Left ventricle myocardium inferior (tissue), 1 donor: ENCODE results near the gene ARHGAP12. TPM values are rescaled to one million over a fixed set of nuclear protein-coding genes. Genes with fewer than 3 reads are reported as not detected.

Experiments used
- DNase-seq: peaks from one replicate; pipeline ENCODE4 v3.0.0-alpha.2; 2020
- H3K27ac ChIP-seq: fragments of 200-600 bp; replicated peaks from 2 replicates; pipeline ENCODE4 v1.8.0; 2021
- H3K27me3 ChIP-seq: fragments of 200-600 bp; 2 replicates; pipeline ENCODE4 v1.8.0; 2021; ENCODE audit warnings: low read depth
- H3K36me3 ChIP-seq: fragments of 200-600 bp; 2 replicates; pipeline ENCODE4 v1.8.0; 2021
- H3K4me1 ChIP-seq: fragments of 200-600 bp; 2 replicates; pipeline ENCODE4 v1.8.0; 2021
- H3K4me3 ChIP-seq: fragments of 200-600 bp; 2 replicates; pipeline ENCODE4 v1.8.0; 2021; ENCODE audit warnings: mild to moderate bottlenecking, moderate library complexity
- H3K9me3 ChIP-seq: fragments of 200-600 bp; replicated peaks from 2 replicates; pipeline ENCODE4 v1.8.0; 2021
- intact Hi-C: fragments of 100-400 bp; cut with micrococcal nuclease; formaldehyde crosslinking; loops from one replicate; pipeline ENCODE4 v1.11.0; 2022
- total RNA-seq: library from RNA; stranded (reverse); fragmentation: NEBNext Ultra II Directional; extraction: Animal tissue kit (Norgen Biotek cat#: 25700); gene quantifications from one replicate; pipeline ENCODE4 v1.2.1, GENCODE V29; 2021
- TF ChIP-seq, protein P1 (sequence below): fragments of 200-600 bp; IDR thresholded peaks from 2 replicates; pipeline ENCODE4 v1.8.0; 2021; ENCODE audit warnings: antibody characterized with exemption, mild to moderate bottlenecking, borderline replicate concordance
- donor health status: DM: no; HTN: yes; CAD: no; lungs with severe emphysema.

The ARHGAP12 gene
- total RNA-seq, 1 donor from 2014 or later, result 22.1 TPM

DNA sequence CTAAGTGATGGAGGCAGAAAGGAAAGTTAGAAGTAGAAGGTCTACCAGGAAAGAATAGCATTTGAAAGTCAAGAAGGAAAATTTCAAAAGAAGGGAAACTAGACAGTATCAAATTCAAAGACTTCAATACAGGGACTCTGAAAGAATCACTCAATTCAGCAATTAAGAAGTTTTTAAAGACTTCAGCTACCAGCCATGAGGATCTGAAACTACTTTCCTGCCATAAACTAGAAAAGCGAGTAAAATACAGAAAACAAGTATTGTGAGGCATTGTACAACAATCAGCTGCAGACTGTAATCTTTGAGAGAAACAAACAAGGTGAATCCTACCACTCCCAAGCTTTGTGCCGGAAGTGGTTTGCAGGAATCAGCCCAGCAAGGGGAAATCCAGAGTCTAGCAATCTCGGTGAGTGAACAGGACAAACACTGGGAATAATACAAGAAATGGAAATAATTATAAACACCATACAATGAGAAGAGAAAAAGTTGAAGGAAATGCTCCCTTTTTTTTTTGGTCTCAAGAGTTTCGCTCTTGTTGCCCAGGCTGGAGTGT is 62.4 kb downstream of the ARHGAP12 start:
- intact Hi-C loops, result loop anchor here (10.0 kb wide), 1 partner anchor 79 kb away; no protein-coding TSS in a partner anchor
- no peaks in the 10 kb centered on the region for H3K9me3 ChIP-seq
- DNase-seq, result no peak

DNA sequence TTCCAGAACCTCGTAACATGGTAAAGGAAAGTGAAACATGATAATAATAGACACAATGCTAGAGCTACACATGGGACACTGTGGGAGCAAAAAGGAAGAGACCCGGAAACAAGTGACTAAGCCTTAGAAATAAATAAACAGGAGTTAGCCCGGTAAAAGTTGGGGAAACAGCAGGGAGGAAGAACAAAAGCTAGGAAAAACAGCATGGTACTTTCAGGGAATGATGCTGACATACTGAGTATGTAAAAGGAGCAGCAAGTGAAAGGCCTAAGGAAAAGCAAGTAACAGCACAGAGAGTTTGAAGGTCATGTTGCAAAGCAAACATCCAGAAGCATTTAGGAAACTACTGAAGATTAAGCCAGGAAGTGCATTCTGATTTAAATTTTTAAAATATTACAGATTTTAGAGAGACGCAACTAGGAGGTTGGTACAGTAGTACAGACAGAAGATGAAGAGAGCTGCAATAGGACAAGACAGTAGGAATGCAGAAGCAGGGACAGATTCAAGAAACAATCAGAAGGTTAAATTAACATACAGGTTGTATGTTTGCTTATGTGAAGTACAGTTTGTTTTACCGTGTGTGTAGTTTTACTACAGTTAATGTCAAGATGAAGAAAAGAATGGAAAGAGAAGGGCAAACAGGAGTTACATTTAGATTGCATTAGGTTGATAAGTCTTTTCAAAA is 63.7 kb downstream of the ARHGAP12 start:
- peak overlapping the region; percentile 39 for H3K4me3 ChIP-seq
- peak overlapping the region; percentile 59 for H3K27ac ChIP-seq
- intact Hi-C loops, result loop anchor here (5.0 to 10.0 kb wide), 2 partner anchors 80 to 142 kb away; no protein-coding TSS in a partner anchor

More for the DNA sequence above, 62.4 kb downstream of the ARHGAP12 start:
- Histone ChIP-seq H3K4me3 (no peak overlapping the region), H3K27ac (peak overlapping the region; percentile 13), H3K36me3 (peaks cover under 1% of the 10 kb centered on the region), H3K4me1 (peaks cover 43% of the 10 kb centered on the region), H3K27me3 (no peaks in the 10 kb centered on the region)
- TF ChIP-seq, protein P1, sequence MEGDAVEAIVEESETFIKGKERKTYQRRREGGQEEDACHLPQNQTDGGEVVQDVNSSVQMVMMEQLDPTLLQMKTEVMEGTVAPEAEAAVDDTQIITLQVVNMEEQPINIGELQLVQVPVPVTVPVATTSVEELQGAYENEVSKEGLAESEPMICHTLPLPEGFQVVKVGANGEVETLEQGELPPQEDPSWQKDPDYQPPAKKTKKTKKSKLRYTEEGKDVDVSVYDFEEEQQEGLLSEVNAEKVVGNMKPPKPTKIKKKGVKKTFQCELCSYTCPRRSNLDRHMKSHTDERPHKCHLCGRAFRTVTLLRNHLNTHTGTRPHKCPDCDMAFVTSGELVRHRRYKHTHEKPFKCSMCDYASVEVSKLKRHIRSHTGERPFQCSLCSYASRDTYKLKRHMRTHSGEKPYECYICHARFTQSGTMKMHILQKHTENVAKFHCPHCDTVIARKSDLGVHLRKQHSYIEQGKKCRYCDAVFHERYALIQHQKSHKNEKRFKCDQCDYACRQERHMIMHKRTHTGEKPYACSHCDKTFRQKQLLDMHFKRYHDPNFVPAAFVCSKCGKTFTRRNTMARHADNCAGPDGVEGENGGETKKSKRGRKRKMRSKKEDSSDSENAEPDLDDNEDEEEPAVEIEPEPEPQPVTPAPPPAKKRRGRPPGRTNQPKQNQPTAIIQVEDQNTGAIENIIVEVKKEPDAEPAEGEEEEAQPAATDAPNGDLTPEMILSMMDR, result no peak

DNA sequence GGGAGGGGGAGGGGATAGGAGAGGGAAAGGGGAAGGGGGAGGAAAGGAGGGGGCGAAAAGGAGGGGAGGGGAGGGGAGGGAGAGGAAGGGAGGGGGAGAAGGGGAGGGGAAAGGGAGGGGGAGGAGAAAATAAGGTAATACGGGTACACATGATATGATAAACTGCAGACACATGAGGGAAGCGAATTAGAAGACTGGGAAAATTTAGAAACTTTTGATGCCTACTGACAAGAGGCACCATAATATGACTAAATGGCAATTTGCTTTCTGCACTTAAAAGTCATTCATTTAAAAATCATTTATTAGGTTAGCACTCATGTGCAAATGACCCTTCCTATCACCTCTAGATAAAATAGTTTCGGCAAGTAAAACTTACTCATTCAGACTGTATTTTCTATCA is 73.6 kb downstream of the ARHGAP12 start:
- DNase-seq, result no peak
- no peaks in the 10 kb centered on the region for H3K27me3 ChIP-seq
- H3K4me1 ChIP-seq, result no peaks in the 10 kb centered on the region
- intact Hi-C loops, result no loop called here
- no peak overlapping the region for H3K4me3 ChIP-seq
- peaks cover 19% of the 10 kb centered on the region for H3K36me3 ChIP-seq
- no peak overlapping the region for H3K27ac ChIP-seq
- no peaks in the 10 kb centered on the region for H3K9me3 ChIP-seq
- TF ChIP-seq, protein P1, result no peak

More for the DNA sequence above, 63.7 kb downstream of the ARHGAP12 start:
- H3K36me3 ChIP-seq, result peaks cover 10% of the 10 kb centered on the region
- peaks cover 36% of the 10 kb centered on the region for H3K4me1 ChIP-seq
- no peaks in the 10 kb centered on the region for H3K9me3 ChIP-seq
- no peak for DNase-seq
- TF ChIP-seq, protein P1, result no peak
- H3K27me3 ChIP-seq, result no peaks in the 10 kb centered on the region

DNA sequence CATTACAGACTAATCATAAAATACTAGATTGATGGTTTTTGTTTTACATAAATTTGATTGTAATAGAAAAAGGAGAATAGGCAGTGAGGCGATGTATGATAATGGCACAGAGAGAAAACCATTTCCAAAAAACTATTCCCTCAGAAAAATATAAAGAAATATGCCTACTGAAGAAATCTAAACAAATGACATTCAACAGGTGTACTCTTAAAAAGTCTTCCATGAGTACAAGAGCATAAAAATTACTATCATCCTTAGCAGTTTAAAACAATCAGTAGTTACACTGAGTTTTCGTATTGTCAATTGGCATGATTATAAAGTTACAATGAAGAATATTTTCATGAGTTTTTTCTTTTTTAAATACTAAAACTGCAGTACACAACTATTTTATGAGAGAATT is 75.0 kb downstream of the ARHGAP12 start:
- Histone ChIP-seq H3K4me1 (no peaks in the 10 kb centered on the region), H3K27ac (no peak overlapping the region), H3K4me3 (no peak overlapping the region), H3K9me3 (no peaks in the 10 kb centered on the region), H3K36me3 (peaks cover 7% of the 10 kb centered on the region), H3K27me3 (no peaks in the 10 kb centered on the region)
- TF ChIP-seq, protein P1, result no peak
- intact Hi-C loops, result no loop called here
- no peak for DNase-seq

DNA sequence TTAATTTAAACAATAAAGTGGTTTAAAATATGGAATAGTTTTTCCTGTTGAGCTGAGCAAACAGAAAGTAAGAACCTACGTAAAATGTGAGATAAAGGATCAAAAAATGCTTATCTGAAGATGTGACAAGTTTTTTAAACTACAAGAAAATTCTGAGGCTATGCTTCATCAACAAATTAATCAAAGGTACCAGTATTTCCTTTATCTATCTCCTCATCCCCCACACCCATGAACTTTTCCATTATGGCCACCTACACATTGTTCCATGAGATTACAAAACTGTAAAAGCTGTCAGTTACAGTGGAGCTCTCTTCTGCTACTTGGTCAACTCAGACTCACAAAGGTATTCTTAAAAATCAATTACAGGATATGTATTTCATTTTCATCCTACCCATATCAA is 77.4 kb downstream of the ARHGAP12 start:
- Histone ChIP-seq H3K27ac (no peak overlapping the region), H3K4me1 (peaks cover 7% of the 10 kb centered on the region), H3K4me3 (no peak overlapping the region), H3K36me3 (no peaks in the 10 kb centered on the region), H3K27me3 (no peaks in the 10 kb centered on the region), H3K9me3 (no peaks in the 10 kb centered on the region)
- DNase-seq, result no peak
- TF ChIP-seq, protein P1, result no peak
- intact Hi-C loops, result no loop called here
